Vagina (tissue), 2 donors: ENCODE data around the gene MAML1.

Experiments
- POLR2A ChIP-seq, 2 donors: fragments of 450-650 bp; IDR thresholded peaks; one replicate each; pipeline ENCODE4 v1.6.1; 2017; ENCODE audit warnings: antibody characterized with exemption in 2 of 2, mild to moderate bottlenecking in 2 of 2, moderate library complexity in 2 of 2
- POLR2AphosphoS5 ChIP-seq, 2 donors: sonication (generic); formaldehyde crosslinking; IDR thresholded peaks; one replicate each; pipeline ENCODE4 v1.9.0; 2017; ENCODE audit warnings: antibody characterized with exemption in 2 of 2, mild to moderate bottlenecking in 2 of 2, low read depth in 1 of 2; ENCODE audit not compliant: insufficient read depth in 1 of 2
- TF ChIP-seq, protein P1 (sequence below), 3 experiments: fragments of 450-650 bp in 2 of 3; fragments of 200-600 bp in 1 of 3; sonication (generic) in 1 of 3; IDR thresholded peaks; one replicate each; pipeline ENCODE4 v1.5.1; 2017 to 2019; ENCODE audit warnings: antibody characterized with exemption in 3 of 3, mild to moderate bottlenecking in 2 of 3, moderate library complexity in 2 of 3

DNA sequence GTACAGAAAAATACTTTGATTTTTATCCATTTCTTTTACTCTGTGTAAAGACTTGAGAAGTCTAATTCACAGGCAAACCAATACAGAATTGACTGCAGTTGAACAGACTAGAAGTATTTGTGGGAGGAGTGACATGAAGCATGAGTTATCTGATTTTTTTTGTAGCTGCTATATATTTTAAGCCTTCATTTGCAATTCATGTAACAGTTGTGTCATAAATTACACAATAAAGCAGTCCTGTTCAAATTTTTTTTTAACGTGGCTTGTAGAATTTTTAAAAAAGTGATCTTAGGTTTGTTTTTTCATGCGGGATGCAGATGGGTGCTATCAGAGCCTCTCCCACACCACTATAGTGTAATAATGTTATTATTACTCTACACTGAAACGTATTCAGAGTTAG, 2.9 kb upstream of the MAML1 start:
- TF ChIP-seq, protein P1, sequence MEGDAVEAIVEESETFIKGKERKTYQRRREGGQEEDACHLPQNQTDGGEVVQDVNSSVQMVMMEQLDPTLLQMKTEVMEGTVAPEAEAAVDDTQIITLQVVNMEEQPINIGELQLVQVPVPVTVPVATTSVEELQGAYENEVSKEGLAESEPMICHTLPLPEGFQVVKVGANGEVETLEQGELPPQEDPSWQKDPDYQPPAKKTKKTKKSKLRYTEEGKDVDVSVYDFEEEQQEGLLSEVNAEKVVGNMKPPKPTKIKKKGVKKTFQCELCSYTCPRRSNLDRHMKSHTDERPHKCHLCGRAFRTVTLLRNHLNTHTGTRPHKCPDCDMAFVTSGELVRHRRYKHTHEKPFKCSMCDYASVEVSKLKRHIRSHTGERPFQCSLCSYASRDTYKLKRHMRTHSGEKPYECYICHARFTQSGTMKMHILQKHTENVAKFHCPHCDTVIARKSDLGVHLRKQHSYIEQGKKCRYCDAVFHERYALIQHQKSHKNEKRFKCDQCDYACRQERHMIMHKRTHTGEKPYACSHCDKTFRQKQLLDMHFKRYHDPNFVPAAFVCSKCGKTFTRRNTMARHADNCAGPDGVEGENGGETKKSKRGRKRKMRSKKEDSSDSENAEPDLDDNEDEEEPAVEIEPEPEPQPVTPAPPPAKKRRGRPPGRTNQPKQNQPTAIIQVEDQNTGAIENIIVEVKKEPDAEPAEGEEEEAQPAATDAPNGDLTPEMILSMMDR (IDR thresholded peaks at IDR 0.05) = no peak
- no peak for TF ChIP-seq POLR2A (IDR thresholded peaks at IDR 0.05)
- TF ChIP-seq POLR2AphosphoS5 (IDR thresholded peaks at IDR 0.05; ENCODE audit: insufficient read depth in 1 of 2, low read depth in 1 of 2) = no peak
